ENCODE results near the gene CPO. TPM values are rescaled to one million over a fixed set of nuclear protein-coding genes. Genes with fewer than 3 reads are reported as not detected.

The CPO gene
- not detected for total RNA-seq (2021; fragmentation: NEBNext Ultra II Directional; extraction: Animal tissue kit (Norgen Biotek cat#: 25700))
- long read RNA-seq, result 0 reads

GRCh38 chr2:206939340-206939739 lies at the start of gene CPO:
TSS of gene CPO (plus strand) at chr2:206939518. CDS start at chr2:206939600, 82 bp downstream.
- no peak for DNase-seq
- TF ChIP-seq CTCF (IDR thresholded peaks at IDR 0.05), result no peak

GRCh38 chr2:206890179-206890578 lies 49.1 kb upstream of the CPO start:
- no peaks in the 10 kb centered on the region for H3K36me3 Mint-ChIP-seq (ENCODE audit: low read depth)
- no peaks in the 10 kb centered on the region for H3K27me3 Mint-ChIP-seq (ENCODE audit: insufficient read depth)
- no peak overlapping the region for H3K27ac Mint-ChIP-seq
- no peaks in the 10 kb centered on the region for H3K4me1 Mint-ChIP-seq (ENCODE audit: low read depth)
- TF ChIP-seq CTCF (IDR thresholded peaks at IDR 0.05), result no peak
- DNase-seq, result no peak
- H3K4me3 Mint-ChIP-seq, result no peak overlapping the region
- H3K9me3 Mint-ChIP-seq, result no peaks in the 10 kb centered on the region

More at GRCh38 chr2:206939340-206939739, at the start of gene CPO:
- Mint-ChIP-seq H3K36me3 (ENCODE audit: low read depth) (no peaks in the 10 kb centered on the region), H3K4me3 (no peak within 1 kb of the TSS), H3K9me3 (no peaks in the 10 kb centered on the region), H3K27ac (no peak within 1 kb of the TSS), H3K4me1 (ENCODE audit: low read depth) (no peaks in the 10 kb centered on the region), H3K27me3 (ENCODE audit: insufficient read depth) (peaks cover 3% of the 10 kb centered on the region; the same call in 1 of the 2 replicates)

- H3K27me3 Mint-ChIP-seq (ENCODE audit: insufficient read depth), result no peaks in the 10 kb centered on the region
- no peaks in the 10 kb centered on the region for H3K9me3 Mint-ChIP-seq
- TF ChIP-seq CTCF (IDR thresholded peaks at IDR 0.05), result no peak
- H3K27ac Mint-ChIP-seq, result no peak overlapping the region
- no peak overlapping the region for H3K4me3 Mint-ChIP-seq
- H3K36me3 Mint-ChIP-seq (ENCODE audit: low read depth), result no peaks in the 10 kb centered on the region
- no peak for DNase-seq
- no peaks in the 10 kb centered on the region for H3K4me1 Mint-ChIP-seq (ENCODE audit: low read depth)
Observed at GRCh38 chr2:206890926-206891325, 48.4 kb upstream of the CPO start.

GRCh38 chr2:206915121-206915520 lies 24.2 kb upstream of the CPO start:
- TF ChIP-seq CTCF (IDR thresholded peaks at IDR 0.05), result no peak
- Mint-ChIP-seq H3K27me3 (ENCODE audit: insufficient read depth) (peaks cover 2% of the 10 kb centered on the region), H3K9me3 (no peaks in the 10 kb centered on the region)

GRCh38 chr2:206918263-206918662 lies 21.1 kb upstream of the CPO start:
- Mint-ChIP-seq H3K4me3 (no peak overlapping the region), H3K36me3 (ENCODE audit: low read depth) (no peaks in the 10 kb centered on the region), H3K4me1 (ENCODE audit: low read depth) (peaks cover 24% of the 10 kb centered on the region), H3K27ac (no peak overlapping the region), H3K27me3 (ENCODE audit: insufficient read depth) (peaks cover 5% of the 10 kb centered on the region), H3K9me3 (no peaks in the 10 kb centered on the region)
- no peak for TF ChIP-seq CTCF (IDR thresholded peaks at IDR 0.05)
- DNase-seq, result no peak

More at GRCh38 chr2:206915121-206915520, 24.2 kb upstream of the CPO start:
- Mint-ChIP-seq H3K4me1 (ENCODE audit: low read depth) (peaks cover 18% of the 10 kb centered on the region), H3K27ac (no peak overlapping the region), H3K36me3 (ENCODE audit: low read depth) (no peaks in the 10 kb centered on the region), H3K4me3 (no peak overlapping the region)
- DNase-seq, result peak; percentile 82

- H3K4me3 Mint-ChIP-seq, result no peak overlapping the region
Observed at GRCh38 chr2:206920310-206920709, 19.0 kb upstream of the CPO start.

More at GRCh38 chr2:206920310-206920709, 19.0 kb upstream of the CPO start:
- peaks cover 5% of the 10 kb centered on the region for H3K27me3 Mint-ChIP-seq (ENCODE audit: insufficient read depth)
- DNase-seq, result no peak
- no peak for TF ChIP-seq CTCF (IDR thresholded peaks at IDR 0.05)
- no peaks in the 10 kb centered on the region for H3K9me3 Mint-ChIP-seq
- H3K27ac Mint-ChIP-seq, result no peak overlapping the region
- no peaks in the 10 kb centered on the region for H3K36me3 Mint-ChIP-seq (ENCODE audit: low read depth)
- peaks cover 18% of the 10 kb centered on the region for H3K4me1 Mint-ChIP-seq (ENCODE audit: low read depth)
